HCEC 1CT (cell line): Measurements from ENCODE around the gene SFTA2.
"Not testable (repeated sequence)": the region's sequence is repeated elsewhere in the genome, so short reads cannot be mapped to it uniquely, and the experiment has no call there.

Source experiments
- DNase-seq: peaks from one replicate; pipeline ENCODE4 v3.0.0-alpha.2; 2017

SFTA2 gene

DNA sequence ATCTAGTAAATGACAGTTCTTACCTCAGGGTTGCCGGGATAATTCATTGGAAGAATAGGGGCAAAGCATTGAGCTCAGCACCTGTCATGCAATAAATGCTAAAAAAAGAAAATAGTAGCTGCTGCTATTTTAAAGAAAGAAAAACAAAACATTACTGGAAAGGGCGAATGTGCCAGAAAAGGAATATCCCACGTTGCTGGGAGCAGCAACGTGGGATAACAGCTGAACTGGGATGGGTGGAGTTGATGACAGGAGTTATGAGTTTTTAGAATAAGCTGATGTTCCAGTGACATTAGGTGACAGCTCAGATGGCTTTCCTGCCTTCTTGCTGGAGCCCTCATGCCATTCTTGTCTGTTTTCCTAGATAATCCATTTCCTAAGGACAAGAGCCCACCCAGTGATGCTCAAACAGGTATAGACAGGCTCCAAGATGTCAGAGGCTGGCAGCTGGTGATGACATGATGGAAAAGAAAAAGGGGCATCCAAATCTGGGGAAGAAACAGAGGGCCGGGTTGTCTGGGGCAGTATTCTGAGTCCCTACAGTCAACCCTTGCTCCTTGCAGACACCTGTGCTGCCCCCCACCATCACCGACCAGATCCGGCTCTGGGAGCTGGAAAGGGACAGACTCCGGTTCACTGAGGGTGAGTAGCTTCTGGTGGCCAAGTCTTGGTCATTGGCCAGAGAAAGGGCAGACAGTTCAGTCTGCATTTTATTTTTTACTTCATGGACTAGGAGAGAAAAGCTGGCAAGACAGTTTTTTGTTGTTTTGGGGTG is 19.0 kb downstream of the SFTA2 start:
- DNase-seq = no peak

DNA sequence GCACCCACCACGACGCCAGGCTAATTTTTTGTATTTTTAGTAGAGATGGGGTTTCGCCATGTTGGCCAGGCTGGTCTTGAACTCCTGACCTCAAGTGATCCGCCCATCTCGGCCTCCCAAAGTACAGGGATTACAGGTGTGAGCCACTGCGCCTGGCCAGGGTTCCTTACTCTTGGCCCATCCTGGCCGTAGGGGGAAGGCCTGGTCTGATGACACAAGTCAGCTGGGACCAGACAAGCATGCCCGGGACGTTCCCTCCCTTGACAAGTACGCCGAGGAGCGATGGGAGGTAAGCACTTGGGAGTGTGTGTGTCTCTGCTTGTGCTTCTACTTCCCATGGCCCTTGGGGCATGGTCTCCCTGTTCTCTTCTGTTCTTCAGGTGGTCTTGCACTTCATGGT is 21.5 kb downstream of the SFTA2 start:
- DNase-seq = not testable (repeated sequence)

DNA sequence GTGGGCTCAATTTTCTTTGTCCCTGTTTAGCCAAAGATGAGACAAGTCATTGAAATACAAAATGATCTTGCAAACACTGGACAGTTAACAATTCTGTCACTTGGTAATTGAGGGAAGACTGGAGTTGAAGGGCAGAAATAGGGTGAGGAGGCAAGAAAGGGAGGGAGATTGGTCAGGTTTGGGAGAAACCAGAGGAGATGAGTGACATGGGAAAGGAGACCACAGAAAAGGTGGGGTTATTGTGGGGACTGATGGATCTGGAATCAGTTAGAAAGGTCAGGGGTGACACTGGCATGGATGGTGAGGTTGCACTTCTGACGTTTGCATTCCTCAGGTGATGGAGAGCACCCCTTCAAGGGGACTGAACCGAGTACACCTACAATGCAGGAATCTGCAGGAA is 23.3 kb downstream of the SFTA2 start:
- DNase-seq = no peak

DNA sequence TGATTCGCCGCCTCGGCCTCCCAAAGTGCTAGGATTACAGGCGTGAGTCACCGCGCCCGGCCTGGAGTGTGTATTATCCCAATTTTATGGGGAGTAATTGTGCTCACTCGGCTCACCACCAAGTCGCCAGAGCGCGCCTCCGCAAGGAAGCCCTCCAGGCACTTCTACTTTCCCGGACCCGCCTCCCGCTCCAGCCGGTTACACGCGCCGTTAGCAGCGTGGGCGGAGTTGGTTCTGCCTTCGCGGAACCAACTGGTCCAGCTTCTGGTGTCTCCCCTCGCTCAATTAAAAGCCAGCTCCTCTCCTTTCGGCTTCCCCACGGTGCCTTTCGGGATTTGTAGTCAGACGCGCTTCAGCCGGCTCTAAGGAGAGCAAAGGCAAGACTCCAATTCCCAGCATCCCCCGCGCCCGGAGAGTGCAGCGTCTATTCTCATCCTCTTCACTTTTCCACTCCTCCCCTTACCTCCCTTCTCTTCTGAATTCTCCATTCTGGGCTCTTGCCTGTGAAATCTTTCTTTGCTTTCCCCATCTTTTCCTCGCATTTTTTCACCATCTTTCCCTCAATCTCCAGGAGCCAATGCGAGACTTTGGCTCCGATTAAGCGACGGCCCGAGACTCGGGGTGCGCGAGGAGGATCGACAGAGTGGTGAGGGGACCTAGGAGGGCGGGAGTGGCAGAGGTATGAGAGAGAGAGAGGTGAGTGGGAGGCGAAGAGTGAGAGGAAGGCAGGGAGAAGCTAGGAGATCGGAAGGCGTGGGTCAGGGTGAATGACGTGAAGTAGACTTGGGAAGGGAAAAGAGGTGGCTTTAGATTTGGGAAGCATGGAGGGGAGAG is 24.0 kb downstream of the SFTA2 start, which contains the start of gene GTF2H4:
Gene GTF2H4 (plus strand): TSS at position 450 of the 834 bp plus-strand sequence.
- peak; percentile 99 for DNase-seq

DNA sequence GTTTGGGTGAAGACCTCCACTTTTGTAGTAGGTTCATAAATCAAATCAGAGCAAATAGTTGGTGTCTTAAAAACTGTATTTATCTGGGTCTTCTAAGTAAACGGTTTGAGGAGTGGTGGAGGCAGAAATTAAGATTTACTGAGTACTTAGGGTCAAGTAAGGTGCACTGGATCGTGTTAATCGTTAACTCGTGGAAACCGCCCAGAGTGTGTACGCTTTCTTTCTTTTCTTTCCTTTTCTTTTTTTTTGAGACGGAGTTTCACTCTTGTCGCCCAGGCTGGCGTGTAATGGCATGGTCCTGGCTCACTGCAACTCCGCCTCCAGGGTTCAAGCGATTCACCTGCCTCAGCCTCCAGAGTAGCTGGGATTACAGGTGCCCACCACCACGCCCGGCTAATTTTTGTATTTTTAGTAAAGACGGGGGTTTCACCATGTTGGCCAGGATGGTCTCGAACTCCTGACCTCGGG is 24.6 kb downstream of the SFTA2 start:
- not testable (repeated sequence) for DNase-seq

DNA sequence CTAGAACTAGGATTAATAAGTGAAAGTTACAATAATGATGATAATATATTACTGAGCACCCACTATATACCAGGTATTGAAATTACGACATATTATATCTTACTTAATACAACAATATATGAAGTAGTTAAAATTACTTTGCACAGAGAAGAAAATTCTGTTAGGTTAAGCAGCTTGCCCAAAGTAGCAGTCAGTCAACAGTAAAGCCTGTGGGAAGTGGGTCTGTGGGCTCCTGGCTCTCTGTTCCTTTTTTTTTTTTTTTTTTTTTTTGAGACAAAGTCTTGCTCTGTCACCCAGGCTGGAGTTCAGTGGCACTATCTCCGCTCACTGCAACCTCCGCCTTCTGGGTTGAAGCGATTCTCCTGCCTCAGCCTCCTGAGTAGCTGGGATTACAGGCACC is 28.7 kb downstream of the SFTA2 start:
- DNase-seq = no peak

DNA sequence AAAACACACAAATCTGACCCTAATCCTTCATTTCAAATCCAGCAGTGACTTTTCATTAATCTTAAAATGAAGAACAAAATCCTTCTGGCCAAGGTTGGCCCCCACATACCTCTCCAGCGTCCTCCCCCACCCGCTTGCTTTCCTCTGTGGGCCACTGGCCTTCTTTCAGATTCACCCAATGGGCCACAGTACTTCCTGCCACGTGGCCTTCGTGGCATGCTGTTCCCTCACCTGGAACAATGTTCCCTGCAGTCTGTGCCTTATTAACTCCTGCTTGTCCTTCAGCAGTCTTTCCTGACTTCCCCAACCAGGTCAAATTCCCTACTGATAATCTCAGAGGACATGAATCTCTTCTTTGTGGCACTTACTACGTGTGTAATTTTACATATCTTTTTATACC is 29.3 kb downstream of the SFTA2 start:
- no peak for DNase-seq

DNA sequence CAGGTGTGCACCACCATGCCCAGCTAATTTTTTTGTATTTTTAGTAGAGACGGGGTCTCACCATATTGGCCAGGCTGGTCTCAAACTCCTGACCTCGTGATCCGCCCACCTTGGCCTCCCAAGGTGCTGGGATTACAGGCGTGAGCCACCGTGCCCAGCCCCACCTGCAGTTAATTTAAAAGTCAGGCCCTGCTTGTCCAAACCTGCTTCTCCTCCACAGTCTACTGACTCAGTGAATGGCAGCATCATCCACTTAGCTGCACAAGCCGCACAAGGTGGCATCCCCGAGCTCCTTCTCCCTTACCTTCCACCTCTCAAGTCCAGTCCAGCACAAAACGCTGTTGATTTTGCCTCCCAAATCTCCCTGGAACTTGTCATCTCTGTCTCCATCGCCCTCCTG is 29.8 kb downstream of the SFTA2 start:
- DNase-seq = not testable (repeated sequence)

DNA sequence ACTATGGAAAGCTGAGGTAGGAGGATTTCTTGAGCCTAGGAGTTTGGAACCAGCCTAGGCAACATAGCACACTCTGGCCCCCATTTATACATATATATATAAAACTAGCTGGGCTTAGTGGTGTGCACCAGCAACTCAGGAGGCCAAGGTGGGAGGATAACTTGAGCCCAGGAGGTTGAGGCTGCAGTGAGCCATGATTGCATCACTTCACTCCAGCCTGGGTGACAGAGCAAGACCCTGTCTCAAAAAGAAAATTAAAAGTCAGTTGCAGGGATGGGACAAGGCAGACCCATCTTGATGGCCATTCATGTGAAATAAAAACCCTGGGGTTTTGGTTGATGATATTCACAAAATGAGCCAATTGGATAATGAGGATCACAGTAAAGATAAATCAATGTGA is 30.5 kb downstream of the SFTA2 start:
- DNase-seq = no peak

DNA sequence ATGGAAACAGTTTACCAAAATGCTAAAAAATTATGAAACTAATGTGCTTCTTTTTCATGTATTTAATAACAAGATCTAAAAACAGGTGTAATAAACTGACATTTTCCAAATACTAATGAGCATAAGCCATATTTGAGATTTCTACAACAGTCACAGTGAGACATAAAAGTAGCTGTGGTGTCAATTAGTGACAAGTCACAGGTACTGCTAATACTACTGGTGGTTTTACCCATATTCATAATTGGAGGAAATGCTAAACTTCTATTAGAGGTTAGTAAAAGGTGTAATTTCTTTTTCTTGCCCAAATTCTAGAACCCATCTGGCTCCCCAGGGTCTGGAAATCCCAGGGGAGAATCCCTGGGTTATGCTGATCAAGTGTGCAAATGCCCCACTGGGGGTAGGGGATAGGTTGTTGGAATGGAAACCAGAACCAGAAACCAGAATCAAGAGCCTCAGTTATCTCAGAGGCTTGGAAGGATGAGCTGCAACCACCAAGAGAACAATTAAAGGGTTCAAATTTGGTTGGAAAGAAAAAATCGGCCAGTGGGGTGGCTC is 31.0 kb downstream of the SFTA2 start:
- DNase-seq = no peak

DNA sequence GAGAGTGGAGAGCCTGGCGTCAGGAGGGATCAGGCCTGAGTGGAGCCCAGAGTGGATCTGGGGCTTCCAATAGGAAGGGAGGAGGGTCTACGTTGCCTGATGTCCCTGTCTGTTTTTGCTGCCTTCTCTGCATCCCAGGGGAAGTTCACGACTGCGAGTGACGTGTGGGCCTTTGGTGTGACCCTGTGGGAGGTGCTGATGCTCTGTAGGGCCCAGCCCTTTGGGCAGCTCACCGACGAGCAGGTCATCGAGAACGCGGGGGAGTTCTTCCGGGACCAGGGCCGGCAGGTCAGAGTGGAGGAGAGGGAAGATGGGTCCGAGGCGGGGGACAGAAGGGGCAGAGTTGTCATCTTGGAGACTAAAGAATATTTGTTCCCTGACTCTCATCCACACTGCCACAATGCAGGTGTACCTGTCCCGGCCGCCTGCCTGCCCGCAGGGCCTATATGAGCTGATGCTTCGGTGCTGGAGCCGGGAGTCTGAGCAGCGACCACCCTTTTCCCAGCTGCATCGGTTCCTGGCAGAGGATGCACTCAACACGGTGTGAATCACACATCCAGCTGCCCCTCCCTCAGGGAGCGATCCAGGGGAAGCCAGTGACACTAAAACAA is 33.1 kb downstream of the SFTA2 start:
- DNase-seq = no peak

DNA sequence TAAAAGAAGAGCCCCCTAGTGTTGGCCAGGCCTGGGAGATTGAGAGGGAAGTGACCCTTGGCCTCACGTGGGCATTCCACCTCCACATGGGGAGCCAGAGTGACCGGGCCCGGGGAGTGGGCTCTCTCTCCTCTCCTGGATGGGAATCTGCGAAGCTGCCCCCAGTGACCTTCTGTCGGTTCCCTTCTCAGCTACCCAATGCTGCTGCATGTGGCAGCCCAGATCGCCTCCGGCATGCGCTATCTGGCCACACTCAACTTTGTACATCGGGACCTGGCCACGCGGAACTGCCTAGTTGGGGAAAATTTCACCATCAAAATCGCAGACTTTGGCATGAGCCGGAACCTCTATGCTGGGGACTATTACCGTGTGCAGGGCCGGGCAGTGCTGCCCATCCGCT is 34.1 kb downstream of the SFTA2 start:
- DNase-seq = no peak

DNA sequence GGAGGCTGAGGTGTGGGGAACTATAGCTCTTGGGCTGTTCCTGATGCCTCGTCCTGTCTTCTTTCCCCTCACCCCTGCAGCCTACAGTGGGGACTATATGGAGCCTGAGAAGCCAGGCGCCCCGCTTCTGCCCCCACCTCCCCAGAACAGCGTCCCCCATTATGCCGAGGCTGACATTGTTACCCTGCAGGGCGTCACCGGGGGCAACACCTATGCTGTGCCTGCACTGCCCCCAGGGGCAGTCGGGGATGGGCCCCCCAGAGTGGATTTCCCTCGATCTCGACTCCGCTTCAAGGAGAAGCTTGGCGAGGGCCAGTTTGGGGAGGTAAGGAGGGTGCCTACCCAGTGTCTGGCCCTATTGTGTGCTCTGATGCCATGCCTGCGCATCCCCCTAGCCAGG is 35.4 kb downstream of the SFTA2 start:
- no peak for DNase-seq

DNA sequence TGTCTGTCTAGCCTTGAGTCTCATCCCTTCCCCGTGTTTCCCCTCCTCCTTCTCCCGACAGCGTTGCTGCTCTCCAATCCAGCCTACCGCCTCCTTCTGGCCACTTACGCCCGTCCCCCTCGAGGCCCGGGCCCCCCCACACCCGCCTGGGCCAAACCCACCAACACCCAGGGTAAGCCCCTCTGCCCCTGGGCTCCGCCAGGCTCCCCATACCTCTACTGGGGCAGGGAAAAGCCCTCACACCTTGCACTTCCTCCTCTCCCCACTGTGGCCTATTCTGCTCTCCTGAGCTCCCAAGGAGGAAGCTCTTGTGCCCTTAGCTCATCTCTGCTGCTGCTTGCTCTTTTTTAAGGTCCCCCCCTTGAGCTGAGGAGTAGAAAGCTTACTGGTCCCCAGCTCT is 36.6 kb downstream of the SFTA2 start:
- no peak for DNase-seq

DNA sequence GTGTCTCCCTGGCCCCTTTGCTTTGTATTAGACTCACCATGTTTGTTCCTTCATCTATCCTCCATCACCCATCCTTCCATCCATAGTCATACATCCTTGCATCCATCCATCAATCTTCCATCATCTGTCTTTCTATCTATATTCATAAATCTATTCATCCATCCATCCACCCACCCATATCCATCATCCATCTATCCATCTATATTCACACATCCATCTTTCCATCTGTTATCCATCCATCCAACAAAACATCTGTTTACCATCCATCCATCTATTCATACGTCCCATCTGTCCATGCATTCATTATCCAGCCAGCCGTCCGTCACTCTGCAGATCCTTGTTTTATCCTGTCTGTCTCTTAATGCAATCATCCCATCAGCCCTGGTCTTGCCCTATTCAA is 37.0 kb downstream of the SFTA2 start:
- no peak for DNase-seq

DNA sequence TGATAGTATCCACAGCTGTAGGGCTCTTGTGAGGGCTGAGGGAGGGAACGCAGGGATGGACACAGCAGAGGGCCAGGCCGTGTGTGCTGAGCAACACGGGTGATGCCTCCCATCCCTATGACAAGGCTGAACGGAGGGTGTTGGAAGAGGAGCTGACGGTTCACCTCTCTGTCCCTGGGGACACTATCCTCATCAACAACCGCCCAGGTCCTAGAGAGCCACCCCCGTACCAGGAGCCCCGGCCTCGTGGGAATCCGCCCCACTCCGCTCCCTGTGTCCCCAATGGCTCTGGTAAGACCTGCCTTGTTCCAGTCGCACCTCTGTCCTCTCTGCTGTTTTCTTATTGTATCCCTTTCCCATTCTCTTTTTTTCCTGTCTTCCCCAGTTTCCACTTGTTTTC is 37.6 kb downstream of the SFTA2 start:
- DNase-seq = no peak

DNA sequence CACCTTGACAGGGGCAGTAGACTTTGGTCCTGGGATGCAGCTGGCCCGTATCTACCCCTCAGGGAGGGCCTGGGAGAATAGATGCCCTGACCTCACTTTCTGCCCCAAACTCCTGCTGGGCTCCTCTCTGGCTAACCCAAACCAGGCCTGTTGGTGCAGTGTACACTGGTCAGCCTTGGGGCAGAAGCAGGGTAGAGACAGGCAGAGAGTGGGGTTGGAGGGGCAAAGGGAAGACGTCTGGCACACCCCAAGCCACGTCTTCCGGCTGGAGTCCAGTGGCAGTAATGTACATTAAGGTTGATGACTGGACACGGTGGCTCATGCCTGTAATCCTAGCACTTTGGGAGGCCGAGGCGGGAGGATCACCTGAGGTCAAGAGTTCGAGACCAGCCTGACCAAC is 38.3 kb downstream of the SFTA2 start:
- DNase-seq = no peak

DNA sequence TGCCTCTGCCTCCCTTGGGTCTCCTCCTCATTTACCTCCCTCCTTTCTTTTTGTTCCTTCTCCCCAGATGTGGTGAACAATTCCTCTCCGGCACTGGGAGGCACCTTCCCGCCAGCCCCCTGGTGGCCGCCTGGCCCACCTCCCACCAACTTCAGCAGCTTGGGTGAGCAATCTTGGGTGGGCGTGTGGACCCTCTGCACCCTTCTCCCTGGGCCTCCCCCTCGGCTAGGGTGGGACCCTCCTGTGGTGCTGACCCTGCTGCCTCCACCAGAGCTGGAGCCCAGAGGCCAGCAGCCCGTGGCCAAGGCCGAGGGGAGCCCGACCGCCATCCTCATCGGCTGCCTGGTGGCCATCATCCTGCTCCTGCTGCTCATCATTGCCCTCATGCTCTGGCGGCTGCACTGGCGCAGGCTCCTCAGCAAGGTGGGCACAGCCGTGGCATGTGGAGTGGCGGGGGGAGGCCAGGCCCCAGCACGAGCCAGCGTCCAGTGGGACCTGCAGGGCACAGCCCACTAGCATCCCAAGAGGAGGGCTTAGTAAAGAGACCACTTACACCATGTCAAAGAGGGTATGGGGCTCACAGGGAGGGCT is 38.9 kb downstream of the SFTA2 start:
- no peak for DNase-seq

DNA sequence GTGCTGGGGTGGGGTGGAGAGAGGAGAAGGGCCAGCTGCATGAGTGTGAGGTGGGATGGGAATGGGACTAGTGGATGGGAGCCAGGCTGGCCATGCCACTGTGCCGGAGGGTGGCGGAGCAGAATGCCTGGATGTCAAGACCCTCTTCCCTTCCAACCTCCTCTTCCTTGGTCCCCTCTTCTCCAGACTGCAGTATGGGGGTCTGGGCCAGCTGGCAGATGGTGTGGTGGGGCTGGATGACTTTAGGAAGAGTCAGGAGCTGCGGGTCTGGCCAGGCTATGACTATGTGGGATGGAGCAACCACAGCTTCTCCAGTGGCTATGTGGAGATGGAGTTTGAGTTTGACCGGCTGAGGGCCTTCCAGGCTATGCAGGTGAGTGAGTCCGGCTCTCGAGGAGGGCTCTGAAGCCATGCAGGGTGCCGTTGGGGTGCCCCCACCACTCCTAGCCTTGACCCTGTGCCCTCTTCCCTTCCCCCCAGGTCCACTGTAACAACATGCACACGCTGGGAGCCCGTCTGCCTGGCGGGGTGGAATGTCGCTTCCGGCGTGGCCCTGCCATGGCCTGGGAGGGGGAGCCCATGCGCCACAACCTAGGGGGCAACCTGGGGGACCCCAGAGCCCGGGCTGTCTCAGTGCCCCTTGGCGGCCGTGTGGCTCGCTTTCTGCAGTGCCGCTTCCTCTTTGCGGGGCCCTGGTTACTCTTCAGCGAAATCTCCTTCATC is 40.0 kb downstream of the SFTA2 start:
- no peak for DNase-seq

DNA sequence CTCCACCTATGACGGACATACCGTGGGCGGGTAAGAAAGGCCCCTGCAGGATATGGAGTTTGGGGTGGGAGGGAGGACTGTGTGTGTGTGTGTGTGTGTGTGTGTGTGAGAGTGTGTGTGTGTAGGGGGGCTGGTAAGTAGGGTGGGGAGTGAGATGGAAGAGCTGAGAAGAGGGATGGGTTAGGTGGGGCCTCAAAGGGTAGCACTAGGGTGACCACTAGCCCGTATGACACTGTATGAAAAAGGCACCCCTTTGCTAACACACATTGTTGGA is 40.6 kb downstream of the SFTA2 start:
- no peak for DNase-seq

DNA sequence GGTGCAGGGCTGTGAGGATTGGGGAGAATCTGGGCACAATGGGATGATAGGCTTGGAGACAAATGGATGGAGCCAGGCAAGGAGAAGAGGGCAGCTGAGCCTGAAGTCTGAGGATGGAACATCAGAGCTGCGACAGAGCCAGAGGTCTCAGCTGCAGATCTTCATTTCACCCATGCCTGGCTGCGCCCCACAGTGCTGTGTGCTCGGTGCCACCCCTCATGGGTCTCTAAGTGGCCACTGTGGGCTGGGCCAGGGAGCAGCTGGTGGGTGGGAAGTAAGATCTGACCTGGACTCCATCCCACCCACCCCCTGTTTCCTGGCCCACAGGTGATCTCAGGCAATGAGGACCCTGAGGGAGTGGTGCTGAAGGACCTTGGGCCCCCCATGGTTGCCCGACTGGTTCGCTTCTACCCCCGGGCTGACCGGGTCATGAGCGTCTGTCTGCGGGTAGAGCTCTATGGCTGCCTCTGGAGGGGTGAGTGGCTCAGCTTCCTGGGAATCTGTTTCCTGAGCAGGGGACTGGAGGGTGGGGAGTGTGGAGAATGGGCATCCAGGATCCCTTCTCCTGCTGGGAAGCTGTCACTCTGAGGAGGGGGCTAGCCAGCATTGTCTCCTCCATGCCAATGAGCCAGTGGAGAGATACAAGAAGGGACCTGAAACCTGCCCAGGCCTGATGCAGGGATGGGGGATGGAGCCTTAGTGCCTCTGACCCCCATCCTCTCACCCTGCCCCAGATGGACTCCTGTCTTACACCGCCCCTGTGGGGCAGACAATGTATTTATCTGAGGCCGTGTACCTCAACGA is 41.1 kb downstream of the SFTA2 start:
- no peak for DNase-seq
